Omental fat pad (tissue), 4 donors: ENCODE measurements around the gene TCHHL1. TPM values are rescaled to one million over a fixed set of nuclear protein-coding genes. Genes with fewer than 3 reads are reported as not detected.

ENCODE experiments used
- ATAC-seq: fragments of 150-250 bp; one replicate; pipeline ENCODE4 v1.9.1; 2016; ENCODE audit warnings: mild to moderate bottlenecking, moderate library complexity; ENCODE audit not compliant: low FRiP score
- DNase-seq: peaks from one replicate; pipeline ENCODE4 v3.0.0-alpha.2; 2019; ENCODE audit warnings: low spot score
- total RNA-seq, 4 donors: library from RNA; depleted of rRNA; stranded (reverse); fragments of >200 nt; gene quantifications; one replicate each; pipeline ENCODE4 v1.1.0, GENCODE V29; 2016
- TF ChIP-seq, protein P1 (sequence below), 3 donors: fragments of 450-650 bp; IDR thresholded peaks; one replicate each; pipeline ENCODE4 v1.5.1; 2016 to 2017; ENCODE audit warnings: antibody characterized with exemption in 3 of 3, mild to moderate bottlenecking in 3 of 3, moderate library complexity in 2 of 3

The TCHHL1 gene
- total RNA-seq, 4 donors from 2014 or later = not detected

DNA sequence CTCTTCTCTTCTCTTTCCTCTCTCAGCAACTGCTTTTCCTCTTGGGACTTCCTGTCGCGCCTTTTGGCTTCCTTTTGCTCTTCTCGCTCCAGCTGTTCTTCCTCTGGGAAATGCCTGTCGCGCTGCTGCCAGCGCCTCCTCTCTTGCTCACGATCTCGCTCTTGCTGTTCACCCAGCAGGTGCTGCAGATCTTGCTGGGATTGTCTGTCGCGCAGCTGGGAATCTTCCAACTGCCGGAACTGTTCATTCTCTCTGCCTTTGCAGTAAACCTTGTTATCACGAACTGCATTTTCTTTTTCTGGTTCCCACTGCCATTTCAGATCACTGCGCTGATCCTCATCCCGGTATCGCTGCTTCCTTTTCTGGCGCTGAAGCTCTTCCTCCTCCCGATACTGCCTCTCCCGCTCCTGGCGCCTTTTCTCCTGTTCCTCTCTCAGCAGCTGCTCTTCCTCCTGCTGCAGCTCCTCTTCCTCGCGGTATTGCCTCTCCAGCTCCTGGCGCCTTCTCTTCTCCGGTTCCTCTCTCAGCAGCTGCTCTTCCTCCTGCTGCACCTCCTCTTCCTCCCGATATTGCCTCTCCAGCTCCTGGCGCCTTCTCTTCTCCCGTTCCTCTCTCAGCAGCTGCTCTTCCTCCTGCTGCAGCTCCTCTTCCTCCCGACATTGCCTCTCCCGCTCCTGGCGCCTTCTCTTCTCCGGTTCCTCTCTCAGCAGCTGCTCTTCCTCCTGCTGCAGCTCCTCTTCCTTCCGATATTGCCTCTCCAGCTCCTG lies 20.6 kb upstream of the TCHHL1 start:
- no peak for ATAC-seq
- TF ChIP-seq, protein P1, sequence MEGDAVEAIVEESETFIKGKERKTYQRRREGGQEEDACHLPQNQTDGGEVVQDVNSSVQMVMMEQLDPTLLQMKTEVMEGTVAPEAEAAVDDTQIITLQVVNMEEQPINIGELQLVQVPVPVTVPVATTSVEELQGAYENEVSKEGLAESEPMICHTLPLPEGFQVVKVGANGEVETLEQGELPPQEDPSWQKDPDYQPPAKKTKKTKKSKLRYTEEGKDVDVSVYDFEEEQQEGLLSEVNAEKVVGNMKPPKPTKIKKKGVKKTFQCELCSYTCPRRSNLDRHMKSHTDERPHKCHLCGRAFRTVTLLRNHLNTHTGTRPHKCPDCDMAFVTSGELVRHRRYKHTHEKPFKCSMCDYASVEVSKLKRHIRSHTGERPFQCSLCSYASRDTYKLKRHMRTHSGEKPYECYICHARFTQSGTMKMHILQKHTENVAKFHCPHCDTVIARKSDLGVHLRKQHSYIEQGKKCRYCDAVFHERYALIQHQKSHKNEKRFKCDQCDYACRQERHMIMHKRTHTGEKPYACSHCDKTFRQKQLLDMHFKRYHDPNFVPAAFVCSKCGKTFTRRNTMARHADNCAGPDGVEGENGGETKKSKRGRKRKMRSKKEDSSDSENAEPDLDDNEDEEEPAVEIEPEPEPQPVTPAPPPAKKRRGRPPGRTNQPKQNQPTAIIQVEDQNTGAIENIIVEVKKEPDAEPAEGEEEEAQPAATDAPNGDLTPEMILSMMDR (IDR thresholded peaks at IDR 0.05) = no peak
- DNase-seq = no peak

DNA sequence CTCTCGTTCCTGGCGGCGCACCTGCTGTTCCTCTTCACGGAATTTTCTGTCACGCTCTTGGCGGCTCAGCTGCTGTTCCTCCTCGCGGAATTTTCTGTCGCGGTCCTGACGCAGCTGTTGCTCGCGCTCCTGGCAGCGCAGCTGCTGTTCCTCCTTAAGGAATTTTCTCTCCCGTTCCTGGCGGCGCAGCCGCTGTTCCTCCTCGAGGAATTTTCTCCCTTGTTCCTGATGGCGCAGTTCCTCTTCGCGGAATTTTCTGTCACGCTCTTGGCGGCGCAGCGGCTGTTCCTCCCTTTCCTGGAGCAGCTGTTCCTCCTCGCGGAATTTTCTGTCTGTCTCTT lies 20.0 kb upstream of the TCHHL1 start:
- TF ChIP-seq, protein P1 (IDR thresholded peaks at IDR 0.05) = no peak
- ATAC-seq (no peak), DNase-seq (no peak)

DNA sequence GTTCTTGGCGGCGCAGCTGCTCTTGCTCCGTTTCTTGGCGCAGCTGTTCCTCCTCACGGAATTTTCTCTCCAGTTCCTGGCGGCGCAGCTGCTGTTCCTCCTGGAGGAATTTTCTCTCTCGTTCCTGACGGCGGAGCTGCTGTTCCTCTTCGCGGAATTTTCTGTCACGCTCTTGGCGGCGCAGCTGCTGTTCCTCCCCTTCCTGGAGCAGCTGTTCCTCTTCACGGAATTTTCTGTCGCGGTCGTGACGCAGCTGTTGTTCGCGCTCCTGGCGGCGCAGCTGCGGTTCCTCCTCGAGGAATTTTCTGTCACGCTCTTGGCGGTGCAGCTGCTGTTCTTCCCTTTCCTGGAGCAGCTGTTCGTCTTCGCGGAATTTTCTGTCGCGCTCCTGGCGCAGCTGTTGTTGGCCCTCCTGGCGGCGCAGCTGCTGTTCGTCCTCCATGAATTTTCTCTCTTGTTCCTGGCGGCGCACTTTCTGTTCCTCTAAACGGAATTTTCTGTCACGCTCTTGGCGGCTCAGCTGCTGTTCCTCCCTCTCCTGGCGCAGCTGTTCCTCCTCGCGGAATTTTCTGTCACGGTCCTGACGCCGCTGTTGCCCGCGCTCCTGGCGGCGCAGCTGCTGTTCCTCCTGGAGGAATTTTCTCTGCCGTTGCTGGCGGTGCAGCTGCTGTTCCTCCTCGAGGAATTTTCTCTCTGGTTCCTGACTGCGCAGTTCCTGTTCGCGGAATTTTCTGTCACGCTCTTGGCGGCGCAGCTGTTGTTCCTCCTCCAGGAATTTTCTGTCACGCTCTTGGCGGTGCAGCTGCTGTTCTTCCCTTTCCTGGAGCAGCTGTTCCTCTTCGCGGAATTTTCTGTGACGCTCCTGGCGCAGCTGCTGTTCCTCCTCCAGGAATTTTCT lies 19.4 kb upstream of the TCHHL1 start:
- DNase-seq (no peak), ATAC-seq (no peak)
- TF ChIP-seq, protein P1 (IDR thresholded peaks at IDR 0.05) = no peak

DNA sequence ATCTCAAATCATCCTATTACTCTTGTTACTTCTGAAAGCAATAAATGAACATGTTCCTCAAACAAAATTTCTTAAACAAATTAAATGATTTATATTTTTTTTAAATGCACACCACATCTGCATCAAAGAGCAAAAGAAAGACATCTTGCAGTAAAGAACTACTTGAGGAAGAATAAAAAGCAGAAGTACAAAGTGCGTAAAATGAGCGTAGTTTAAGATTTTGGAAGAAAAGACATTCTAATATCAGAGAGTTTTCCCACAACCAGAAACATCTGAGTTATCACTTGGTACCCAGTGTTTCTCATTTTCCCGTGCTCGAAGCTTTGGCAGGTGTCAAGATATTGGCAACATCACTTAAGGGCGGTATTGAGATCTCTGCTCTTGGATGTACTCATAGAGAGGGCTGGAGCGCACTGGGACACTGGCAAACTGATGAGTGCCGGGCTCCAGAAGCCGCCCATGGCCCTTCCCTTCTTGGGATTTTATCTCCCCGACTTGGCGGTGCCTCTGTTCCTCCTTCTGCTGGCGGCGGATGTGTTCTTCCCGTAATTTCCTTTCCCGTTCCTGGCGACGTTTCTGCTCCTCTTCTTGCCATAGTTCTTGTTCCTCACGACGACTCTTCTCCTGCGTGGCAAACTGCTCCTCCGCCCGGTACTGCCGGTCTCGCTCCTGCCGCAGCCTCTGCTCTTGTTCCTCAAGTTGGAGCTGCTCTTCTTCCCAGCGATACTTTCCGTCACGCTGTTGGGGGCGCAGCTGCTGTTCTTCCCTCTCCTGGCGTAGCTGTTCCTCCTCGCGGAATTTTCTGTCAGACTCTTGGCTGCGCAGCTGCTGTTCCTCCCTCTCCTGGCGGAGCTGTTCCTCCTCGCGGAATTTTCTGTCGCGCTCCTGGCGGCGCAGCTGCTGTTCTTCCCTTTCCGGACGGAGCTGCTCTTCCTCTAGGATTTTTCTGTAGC lies 18.4 kb upstream of the TCHHL1 start:
- TF ChIP-seq, protein P1 (IDR thresholded peaks at IDR 0.05) = no peak
- DNase-seq = no peak
- ATAC-seq = no peak

DNA sequence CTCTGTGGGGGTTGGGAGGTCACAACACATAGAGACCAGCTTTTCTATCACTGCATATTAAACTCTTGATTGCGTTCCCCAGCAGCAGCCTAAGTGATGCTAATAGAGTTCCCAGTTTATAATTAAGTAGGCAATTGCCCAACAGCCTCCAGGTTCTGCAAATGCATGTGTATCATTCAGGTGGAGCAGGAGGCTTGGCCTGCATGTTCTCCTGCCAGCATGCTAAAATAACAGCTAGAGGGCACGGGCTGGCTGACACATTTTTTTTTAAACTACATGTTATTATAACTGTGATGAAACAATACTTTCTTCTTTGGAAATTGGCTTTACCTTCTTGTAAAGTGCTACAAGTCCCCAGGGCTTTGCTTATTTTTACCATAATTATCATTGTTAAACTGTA lies 16.0 kb upstream of the TCHHL1 start:
- TF ChIP-seq, protein P1 (IDR thresholded peaks at IDR 0.05) = no peak
- no peak for ATAC-seq

DNA sequence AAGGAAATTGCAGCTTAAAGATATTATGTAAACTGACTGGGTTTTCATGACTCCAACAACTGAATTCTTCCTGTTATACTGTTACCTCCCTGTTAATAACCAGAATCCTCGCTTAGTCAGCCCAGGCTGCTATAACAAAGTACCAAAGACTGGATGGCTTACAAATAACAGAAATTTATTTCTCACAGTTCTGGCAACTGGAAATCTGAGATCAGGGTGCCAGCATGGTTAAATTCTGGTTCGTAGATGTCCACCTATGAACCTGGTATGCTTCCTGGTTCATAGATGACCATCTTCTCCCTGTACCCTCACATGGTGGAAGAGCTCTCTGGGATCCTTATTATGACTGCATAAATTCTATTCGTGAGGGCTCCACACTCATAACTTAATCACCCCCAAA lies 8.1 kb upstream of the TCHHL1 start:
- ATAC-seq (no peak), DNase-seq (no peak)
- TF ChIP-seq, protein P1 (IDR thresholded peaks at IDR 0.05) = no peak

More for the DNA sequence above, 16.0 kb upstream of the TCHHL1 start:
- DNase-seq = no peak
